Endodermal cell (in vitro differentiated cells): ENCODE results near the gene DNAJC5. TPM values are rescaled to one million over a fixed set of nuclear protein-coding genes. Genes with fewer than 3 reads are reported as not detected.
A peak's percentile ranks its signal among the peaks of the same experiment; 100 is the strongest.

ENCODE experiments used
- DNase-seq: peaks from one replicate; pipeline ENCODE4 v3.0.0-alpha.2; 2017
- H3K27ac ChIP-seq: 2 replicates; pipeline ENCODE4 v1.5.1; 2013; ENCODE audit warnings: mild to moderate bottlenecking, low read depth, low read length, moderate library complexity
- H3K27me3 ChIP-seq: 2 replicates; pipeline ENCODE4 v1.6.1; 2013; ENCODE audit warnings: mild to moderate bottlenecking, low read length, moderate library complexity; ENCODE audit not compliant: insufficient read depth, control insufficient read depth, poor library complexity, severe bottlenecking
- H3K36me3 ChIP-seq: 2 replicates; pipeline ENCODE4 v1.7.0; 2013; ENCODE audit warnings: mild to moderate bottlenecking, low read length, moderate library complexity; ENCODE audit not compliant: control insufficient read depth, insufficient read depth
- H3K4me1 ChIP-seq: one replicate; pipeline ENCODE4 v1.7.0; 2013; ENCODE audit warnings: low read length; ENCODE audit not compliant: control insufficient read depth, insufficient read depth
- H3K4me3 ChIP-seq: 2 replicates; pipeline ENCODE4 v1.5.1; 2013; ENCODE audit warnings: mild to moderate bottlenecking, low read length, moderate library complexity
- H3K9ac ChIP-seq: 2 replicates; pipeline ENCODE4 v1.6.1; 2013; ENCODE audit warnings: mild to moderate bottlenecking, low read length, moderate library complexity; ENCODE audit not compliant: poor library complexity, severe bottlenecking; ENCODE audit errors: extremely low read depth
- H3K9me3 ChIP-seq: 2 replicates; pipeline ENCODE4 v1.6.1; 2013; ENCODE audit warnings: mild to moderate bottlenecking, low read length, moderate library complexity; ENCODE audit not compliant: control insufficient read depth
- H3K27ac Mint-ChIP-seq: 2 replicates; pipeline ENCODE4 v1.8.0; 2020; ENCODE audit warnings: mixed read lengths
- H3K27me3 Mint-ChIP-seq: 2 replicates; pipeline ENCODE4 v1.8.0; 2021; ENCODE audit warnings: mild to moderate bottlenecking, mixed read lengths; ENCODE audit not compliant: insufficient read depth
- H3K36me3 Mint-ChIP-seq: 2 replicates; pipeline ENCODE4 v1.8.0; 2020; ENCODE audit warnings: low read depth, mixed read lengths
- H3K4me1 Mint-ChIP-seq: 2 replicates; pipeline ENCODE4 v1.8.0; 2020; ENCODE audit warnings: mixed read lengths
- H3K4me3 Mint-ChIP-seq: 2 replicates; pipeline ENCODE4 v1.8.0; 2020; ENCODE audit warnings: mild to moderate bottlenecking, moderate library complexity, mixed read lengths
- H3K9me3 Mint-ChIP-seq: 2 replicates; pipeline ENCODE4 v1.8.0; 2020; ENCODE audit warnings: mild to moderate bottlenecking, mixed read lengths
- WGBS, 2 experiments: methylation state at CpG; one replicate each; pipeline versions ENCODE4 v1.1.5 to v1.1.7; 2013; ENCODE audit warnings: missing lambda C conversion rate in 2 of 2, mixed read lengths in 1 of 2; ENCODE audit not compliant: insufficient coverage in 1 of 2, insufficient read length in 1 of 2; 5-methylcytosine and 5-hydroxymethylcytosine counted together
- total RNA-seq, 2 donors: library from RNA; stranded (reverse); fragmentation: NEBNext Ultra II Directional in 1 of 2; extraction: Animal tissue kit (Norgen Biotek cat#: 25700) in 1 of 2; gene quantifications; 2 replicates in 1 of 2; 3 replicates in 1 of 2; pipeline ENCODE4 v1.2.1, GENCODE V29; 2021
- TF ChIP-seq, protein P1 (sequence below): fragments of 200-600 bp; sonication (generic); conservative IDR thresholded peaks from 2 replicates; pipeline ENCODE4 v1.5.0; 2021; ENCODE audit warnings: antibody characterized with exemption, mild to moderate bottlenecking

The DNAJC5 gene
- total RNA-seq, 2 donors from 2014 or later, result 25.8 to 26.8 TPM

DNA sequence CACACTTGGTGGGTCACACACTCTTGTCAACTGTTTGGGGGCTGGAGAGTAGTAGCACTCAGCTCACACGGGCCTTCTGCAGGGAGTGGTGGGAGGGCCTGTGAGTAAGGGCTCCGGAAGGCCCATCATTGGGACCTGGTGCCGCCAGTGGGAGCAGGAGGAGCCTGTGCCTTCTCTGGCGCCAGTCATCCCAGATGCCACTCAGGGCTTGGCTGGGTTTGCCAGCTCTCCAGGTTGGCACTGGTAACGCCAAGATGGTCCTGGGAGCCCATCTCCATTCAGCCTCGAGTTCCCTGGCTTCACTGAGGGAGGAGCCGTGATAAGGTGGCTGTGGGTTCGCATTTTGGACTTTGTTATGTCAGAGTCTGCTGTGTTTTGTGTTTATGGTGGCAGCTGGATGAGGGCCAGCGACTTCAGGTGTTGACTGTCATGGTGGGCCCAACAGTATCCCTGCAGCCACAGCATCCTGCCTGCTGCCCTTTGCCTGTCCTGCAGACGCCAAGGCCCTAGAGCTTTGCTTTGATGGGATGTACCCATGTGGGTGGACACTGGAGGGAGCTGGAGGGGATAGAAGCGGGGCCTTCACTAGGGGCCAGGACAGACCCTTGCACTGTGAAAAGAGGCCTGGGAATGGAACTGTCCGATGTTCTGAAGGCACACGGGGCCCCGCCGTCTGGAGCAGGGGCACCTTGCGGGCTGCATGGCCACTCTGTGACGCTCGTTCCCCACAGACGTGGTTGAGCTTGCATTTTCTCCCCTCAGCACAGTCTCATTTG is 13.3 kb upstream of the DNAJC5 start:
- Mint-ChIP-seq H3K4me3 (no peak overlapping the region), H3K36me3 (peaks cover 46% of the 10 kb centered on the region), H3K9me3 (no peaks in the 10 kb centered on the region), H3K4me1 (no peaks in the 10 kb centered on the region), H3K27ac (peak overlapping the region; percentile 12), H3K27me3 (no peaks in the 10 kb centered on the region)
- Histone ChIP-seq H3K9me3 (no peaks in the 10 kb centered on the region), H3K4me3 (no peak overlapping the region), H3K36me3 (peaks cover 41% of the 10 kb centered on the region), H3K27ac (no peak overlapping the region), H3K9ac (no peak overlapping the region), H3K27me3 (no peaks in the 10 kb centered on the region), H3K4me1 (no peaks in the 10 kb centered on the region)
- TF ChIP-seq, protein P1, sequence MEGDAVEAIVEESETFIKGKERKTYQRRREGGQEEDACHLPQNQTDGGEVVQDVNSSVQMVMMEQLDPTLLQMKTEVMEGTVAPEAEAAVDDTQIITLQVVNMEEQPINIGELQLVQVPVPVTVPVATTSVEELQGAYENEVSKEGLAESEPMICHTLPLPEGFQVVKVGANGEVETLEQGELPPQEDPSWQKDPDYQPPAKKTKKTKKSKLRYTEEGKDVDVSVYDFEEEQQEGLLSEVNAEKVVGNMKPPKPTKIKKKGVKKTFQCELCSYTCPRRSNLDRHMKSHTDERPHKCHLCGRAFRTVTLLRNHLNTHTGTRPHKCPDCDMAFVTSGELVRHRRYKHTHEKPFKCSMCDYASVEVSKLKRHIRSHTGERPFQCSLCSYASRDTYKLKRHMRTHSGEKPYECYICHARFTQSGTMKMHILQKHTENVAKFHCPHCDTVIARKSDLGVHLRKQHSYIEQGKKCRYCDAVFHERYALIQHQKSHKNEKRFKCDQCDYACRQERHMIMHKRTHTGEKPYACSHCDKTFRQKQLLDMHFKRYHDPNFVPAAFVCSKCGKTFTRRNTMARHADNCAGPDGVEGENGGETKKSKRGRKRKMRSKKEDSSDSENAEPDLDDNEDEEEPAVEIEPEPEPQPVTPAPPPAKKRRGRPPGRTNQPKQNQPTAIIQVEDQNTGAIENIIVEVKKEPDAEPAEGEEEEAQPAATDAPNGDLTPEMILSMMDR, result peak; percentile 17
- DNase-seq, result no peak
- 93 to 94% methylated on average over 13 to 19 of the region's 19 CpGs for WGBS, 2 experiments

DNA sequence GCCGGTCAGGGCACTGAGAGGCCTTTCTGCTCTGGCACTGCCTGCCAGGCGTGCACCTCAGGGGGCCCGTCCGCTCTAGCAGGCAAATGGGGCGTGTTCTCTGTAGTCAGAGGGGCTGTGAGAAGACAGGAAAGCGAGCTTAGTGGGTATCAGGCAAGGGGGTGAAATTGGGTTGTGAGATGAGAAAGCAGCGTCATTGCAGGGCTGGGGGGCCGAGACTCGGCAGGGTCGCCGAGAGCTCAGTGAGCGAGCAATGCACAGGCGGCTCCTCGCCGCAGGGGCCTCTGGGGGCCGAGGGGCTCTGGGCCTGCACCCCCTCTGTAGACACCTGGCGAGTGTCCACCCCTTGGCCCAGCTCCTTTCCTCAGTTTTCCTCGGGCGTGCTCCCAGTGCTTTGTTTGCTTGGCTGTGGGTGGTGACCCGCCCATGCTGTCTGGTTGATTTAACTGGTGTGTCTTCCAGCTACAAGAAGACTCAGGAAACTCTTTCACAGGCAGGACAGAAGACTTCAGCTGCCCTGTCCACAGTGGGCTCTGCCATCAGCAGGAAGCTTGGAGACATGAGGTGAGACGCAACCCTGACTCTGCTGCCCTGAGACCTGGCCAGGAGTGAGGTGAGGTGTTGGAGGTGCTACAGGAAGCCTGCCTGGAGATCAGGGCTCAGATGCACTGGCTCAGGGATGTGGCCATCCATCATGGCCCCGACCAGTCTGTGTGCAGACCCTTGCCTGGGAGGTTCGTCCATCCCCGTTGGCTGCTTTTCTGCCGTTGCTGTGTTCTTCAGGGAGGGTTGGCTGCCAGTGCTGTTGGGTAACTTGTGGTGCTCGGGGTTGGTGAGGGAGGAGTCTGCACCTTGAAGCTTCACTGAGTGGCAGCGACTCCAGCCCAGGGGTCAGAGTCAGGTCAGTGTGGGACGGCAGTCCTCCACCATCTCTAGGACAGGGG is 12.4 kb upstream of the DNAJC5 start:
- Mint-ChIP-seq H3K4me1 (no peaks in the 10 kb centered on the region), H3K36me3 (peaks cover 45% of the 10 kb centered on the region), H3K9me3 (no peaks in the 10 kb centered on the region), H3K27ac (peak overlapping the region; percentile 12), H3K4me3 (no peak overlapping the region), H3K27me3 (no peaks in the 10 kb centered on the region)
- Histone ChIP-seq H3K36me3 (peaks cover 41% of the 10 kb centered on the region), H3K4me3 (no peak overlapping the region), H3K27me3 (no peaks in the 10 kb centered on the region), H3K4me1 (no peaks in the 10 kb centered on the region), H3K27ac (no peak overlapping the region), H3K9me3 (no peaks in the 10 kb centered on the region), H3K9ac (no peak overlapping the region)
- 93 to 96% methylated on average over 20 to 28 of the region's 28 CpGs for WGBS, 2 experiments
- DNase-seq, result no peak
- TF ChIP-seq, protein P1, result no peak

DNA sequence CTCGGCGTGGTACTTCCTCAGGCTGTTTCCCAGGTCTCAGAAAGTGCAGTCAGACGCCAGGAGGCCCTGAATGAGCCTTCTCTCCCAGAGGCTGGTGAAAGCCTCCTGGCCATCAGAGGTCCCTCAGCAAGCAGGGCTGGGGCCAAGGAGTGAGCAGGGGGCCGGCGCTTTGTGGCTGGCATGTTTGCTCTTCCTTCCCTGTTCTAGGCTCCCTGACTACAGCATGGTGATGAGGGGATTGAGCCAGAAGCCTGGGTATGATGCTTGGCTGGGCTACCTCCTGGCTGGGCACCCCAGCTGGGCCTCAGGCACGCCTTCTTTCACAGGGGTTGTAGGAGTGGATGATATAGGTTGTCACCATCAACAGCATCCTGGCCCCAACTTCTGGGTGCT is 11.7 kb upstream of the DNAJC5 start:
- Mint-ChIP-seq H3K9me3 (no peaks in the 10 kb centered on the region), H3K27me3 (no peaks in the 10 kb centered on the region), H3K4me3 (no peak overlapping the region), H3K36me3 (peaks cover 39% of the 10 kb centered on the region), H3K27ac (no peak overlapping the region), H3K4me1 (no peaks in the 10 kb centered on the region)
- Histone ChIP-seq H3K4me1 (no peaks in the 10 kb centered on the region), H3K9me3 (no peaks in the 10 kb centered on the region), H3K27ac (no peak overlapping the region), H3K9ac (no peak overlapping the region), H3K27me3 (no peaks in the 10 kb centered on the region), H3K4me3 (no peak overlapping the region), H3K36me3 (peaks cover 44% of the 10 kb centered on the region)
- TF ChIP-seq, protein P1, result no peak
- DNase-seq, result no peak
- WGBS, 2 experiments, result 80 to 96% methylated on average over 1 to 6 of the region's 6 CpGs
